ENCODE measurements around the gene HOXA1.

DNA sequence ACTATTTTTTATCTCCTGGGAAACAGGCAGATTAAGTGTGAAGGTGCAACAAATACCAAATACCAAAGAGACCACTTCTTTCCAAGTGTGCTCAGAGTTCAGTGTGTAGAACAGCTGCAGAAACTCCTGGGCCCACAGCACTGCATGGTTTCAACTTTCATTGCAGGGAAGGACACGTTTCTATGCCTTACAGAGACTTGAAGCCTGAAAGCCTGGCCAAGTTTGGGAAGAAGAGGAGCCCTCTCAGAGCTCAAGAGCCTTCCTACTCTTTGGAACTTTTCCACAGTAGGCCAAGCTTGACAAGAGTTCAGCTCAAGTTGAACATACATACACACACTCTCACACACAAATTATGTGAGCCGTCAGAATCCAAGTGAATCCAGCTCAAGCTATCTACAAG lies 32.2 kb upstream of the HOXA1 start:
- TF ChIP-seq, protein P1, sequence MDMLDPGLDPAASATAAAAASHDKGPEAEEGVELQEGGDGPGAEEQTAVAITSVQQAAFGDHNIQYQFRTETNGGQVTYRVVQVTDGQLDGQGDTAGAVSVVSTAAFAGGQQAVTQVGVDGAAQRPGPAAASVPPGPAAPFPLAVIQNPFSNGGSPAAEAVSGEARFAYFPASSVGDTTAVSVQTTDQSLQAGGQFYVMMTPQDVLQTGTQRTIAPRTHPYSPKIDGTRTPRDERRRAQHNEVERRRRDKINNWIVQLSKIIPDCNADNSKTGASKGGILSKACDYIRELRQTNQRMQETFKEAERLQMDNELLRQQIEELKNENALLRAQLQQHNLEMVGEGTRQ (IDR thresholded peaks at IDR 0.05; ENCODE audit: low read depth, low read length) = no peak
- no peak for TF ChIP-seq SMC3 (IDR thresholded peaks at IDR 0.05; ENCODE audit: low read depth, low read length)
- TF ChIP-seq, protein P2, sequence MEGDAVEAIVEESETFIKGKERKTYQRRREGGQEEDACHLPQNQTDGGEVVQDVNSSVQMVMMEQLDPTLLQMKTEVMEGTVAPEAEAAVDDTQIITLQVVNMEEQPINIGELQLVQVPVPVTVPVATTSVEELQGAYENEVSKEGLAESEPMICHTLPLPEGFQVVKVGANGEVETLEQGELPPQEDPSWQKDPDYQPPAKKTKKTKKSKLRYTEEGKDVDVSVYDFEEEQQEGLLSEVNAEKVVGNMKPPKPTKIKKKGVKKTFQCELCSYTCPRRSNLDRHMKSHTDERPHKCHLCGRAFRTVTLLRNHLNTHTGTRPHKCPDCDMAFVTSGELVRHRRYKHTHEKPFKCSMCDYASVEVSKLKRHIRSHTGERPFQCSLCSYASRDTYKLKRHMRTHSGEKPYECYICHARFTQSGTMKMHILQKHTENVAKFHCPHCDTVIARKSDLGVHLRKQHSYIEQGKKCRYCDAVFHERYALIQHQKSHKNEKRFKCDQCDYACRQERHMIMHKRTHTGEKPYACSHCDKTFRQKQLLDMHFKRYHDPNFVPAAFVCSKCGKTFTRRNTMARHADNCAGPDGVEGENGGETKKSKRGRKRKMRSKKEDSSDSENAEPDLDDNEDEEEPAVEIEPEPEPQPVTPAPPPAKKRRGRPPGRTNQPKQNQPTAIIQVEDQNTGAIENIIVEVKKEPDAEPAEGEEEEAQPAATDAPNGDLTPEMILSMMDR (conservative IDR thresholded peaks at IDR 0.05; ENCODE audit: low read depth, low read length) = no peak

Measured in IMR-90 (cell line).